Measurements from ENCODE around the gene DTYMK.
A peak's percentile ranks its signal among the peaks of the same experiment; 100 is the strongest.

DTYMK gene

GRCh38 chr2:241675885-241676284 lies 10.7 kb downstream of the DTYMK start:
- in situ Hi-C loops (cut with HindIII; ENCODE audit: low sequenced_read_pairs): no loop called here
- no peak overlapping the region for H3K4me3 ChIP-seq (ENCODE audit: low read depth, low read length)
- no peak for TF ChIP-seq CTCF (IDR thresholded peaks at IDR 0.05; ENCODE audit: low read depth, low read length)
- no peak for DNase-seq (ENCODE audit: low read depth, low spot score)

GRCh38 chr2:241673797-241674725 lies 12.6 kb downstream of the DTYMK start:
- in situ Hi-C loops (cut with HindIII; ENCODE audit: low sequenced_read_pairs): no loop called here
- H3K4me3 ChIP-seq (ENCODE audit: low read depth, low read length): no peak overlapping the region
- no peak for TF ChIP-seq CTCF (IDR thresholded peaks at IDR 0.05; ENCODE audit: low read depth, low read length)
- DNase-seq (ENCODE audit: low read depth, low spot score): peak; percentile 41

GRCh38 chr2:241673189-241673663 lies 13.4 kb downstream of the DTYMK start:
- no peak for TF ChIP-seq CTCF (IDR thresholded peaks at IDR 0.05; ENCODE audit: low read depth, low read length)
- no peak overlapping the region for H3K4me3 ChIP-seq (ENCODE audit: low read depth, low read length)
- no peak for DNase-seq (ENCODE audit: low read depth, low spot score)
- in situ Hi-C loops (cut with HindIII; ENCODE audit: low sequenced_read_pairs): no loop called here

- in situ Hi-C loops (cut with HindIII; ENCODE audit: low sequenced_read_pairs): no loop called here
- H3K4me3 ChIP-seq (ENCODE audit: low read depth, low read length): no peak overlapping the region
- TF ChIP-seq CTCF (IDR thresholded peaks at IDR 0.05; ENCODE audit: low read depth, low read length): no peak
- DNase-seq (ENCODE audit: low read depth, low spot score): no peak
Measured at GRCh38 chr2:241672243-241673188, 14.1 kb downstream of the DTYMK start.

GRCh38 chr2:241671457-241672240 lies 15.0 kb downstream of the DTYMK start:
- no peak for TF ChIP-seq CTCF (IDR thresholded peaks at IDR 0.05; ENCODE audit: low read depth, low read length)
- DNase-seq (ENCODE audit: low read depth, low spot score): no peak
- in situ Hi-C loops (cut with HindIII; ENCODE audit: low sequenced_read_pairs): no loop called here
- no peak overlapping the region for H3K4me3 ChIP-seq (ENCODE audit: low read depth, low read length)
